Naive thymus-derived CD4-positive, alpha-beta T cell (primary cell): ENCODE results near the gene RABEP1. TPM values are rescaled to one million over a fixed set of nuclear protein-coding genes. Genes with fewer than 3 reads are reported as not detected.

Experiments used
- ATAC-seq: fragments of 150-1000 bp; cut with Tn5 transposase; 2 replicates; pipeline ENCODE4 v1.10.0; 2021; ENCODE audit warnings: mild to moderate bottlenecking, moderate library complexity
- CTCF ChIA-PET: fragments of 350-600 bp; sonication (Branson Sonifier 250); formaldehyde crosslinking; loops from one replicate; lab custom pipeline; 2021; ENCODE audit warnings: antibody characterized with exemption; lab: Charles Lee
- POLR2A ChIA-PET: fragments of 350-600 bp; sonication (Branson Sonifier 250); formaldehyde crosslinking; loops from one replicate; lab custom pipeline; 2021; ENCODE audit warnings: antibody characterized with exemption, inconsistent platforms; lab: Charles Lee
- DNase-seq, 9 donors: peaks; one replicate each; pipeline versions ENCODE4 v3.0.0 to v3.0.0-alpha.2; 2020 to 2022; ENCODE audit warnings: mixed read lengths in 1 of 9
- H3K27ac ChIP-seq: one replicate; pipeline ENCODE4 v1.7.0; 2013; ENCODE audit warnings: mild to moderate bottlenecking, low read depth, low read length, moderate library complexity
- H3K27me3 ChIP-seq, 2 donors: one replicate each; pipeline ENCODE4 v1.7.0; 2013; ENCODE audit warnings: low read length in 2 of 2, mild to moderate bottlenecking in 2 of 2, moderate library complexity in 2 of 2; ENCODE audit not compliant: control insufficient read depth in 2 of 2, insufficient read depth in 2 of 2
- H3K36me3 ChIP-seq, 3 experiments: 1 replicate in 2 of 3; 2 replicates in 1 of 3; pipeline ENCODE4 v1.7.0; 2013; ENCODE audit warnings: low read length in 3 of 3, mild to moderate bottlenecking in 3 of 3, moderate library complexity in 1 of 3; ENCODE audit not compliant: insufficient read depth in 3 of 3, control insufficient read depth in 2 of 3
- H3K4me1 ChIP-seq, 2 donors: one replicate each; pipeline ENCODE4 v1.7.0; 2013; ENCODE audit warnings: low read length in 2 of 2, mild to moderate bottlenecking in 2 of 2, moderate library complexity in 1 of 2; ENCODE audit not compliant: control insufficient read depth in 2 of 2, insufficient read depth in 2 of 2
- H3K4me3 ChIP-seq: 2 replicates; pipeline ENCODE4 v1.7.0; 2013; ENCODE audit warnings: mild to moderate bottlenecking, low read length
- H3K9me3 ChIP-seq, 3 experiments: 1 replicate in 2 of 3; 2 replicates in 1 of 3; pipeline ENCODE4 v1.7.0; 2013; ENCODE audit warnings: low read length in 3 of 3; ENCODE audit not compliant: control insufficient read depth in 2 of 3
- H3K27ac Mint-ChIP-seq, 9 donors: one replicate each; pipeline ENCODE4 v1.8.0; 2020 to 2022; ENCODE audit warnings: mixed read lengths in 9 of 9, mild to moderate bottlenecking in 8 of 9, moderate library complexity in 5 of 9, inconsistent platforms in 2 of 9
- H3K27me3 Mint-ChIP-seq, 5 donors: one replicate each; pipeline ENCODE4 v1.8.0; 2021 to 2022; ENCODE audit warnings: mixed read lengths in 5 of 5, mild to moderate bottlenecking in 1 of 5
- H3K36me3 Mint-ChIP-seq, 5 donors: one replicate each; pipeline ENCODE4 v1.8.0; 2020 to 2022; ENCODE audit warnings: mixed read lengths in 5 of 5, mild to moderate bottlenecking in 3 of 5, inconsistent platforms in 1 of 5
- H3K4me1 Mint-ChIP-seq, 7 donors: one replicate each; pipeline ENCODE4 v1.8.0; 2020 to 2022; ENCODE audit warnings: mixed read lengths in 7 of 7, mild to moderate bottlenecking in 3 of 7, inconsistent platforms in 1 of 7
- H3K4me3 Mint-ChIP-seq, 10 donors: one replicate each; pipeline ENCODE4 v1.8.0; 2020 to 2022; ENCODE audit warnings: mild to moderate bottlenecking in 10 of 10, mixed read lengths in 10 of 10, moderate library complexity in 6 of 10, inconsistent platforms in 2 of 10
- H3K9me3 Mint-ChIP-seq, 11 donors: one replicate each; pipeline ENCODE4 v1.8.0; 2020 to 2022; ENCODE audit warnings: mixed read lengths in 11 of 11, mild to moderate bottlenecking in 4 of 11, inconsistent platforms in 1 of 11, moderate library complexity in 1 of 11
- intact Hi-C, 2 donors: fragments of 100-400 bp; cut with micrococcal nuclease; formaldehyde crosslinking; loops; one replicate each; pipeline ENCODE4 v1.15.1; 2023
- polyA plus RNA-seq, 2 donors: library from polyadenylated mRNA; unstranded; fragments of 300-500 nt; fragmentation: Illumina TruSeq; gene quantifications; one replicate each; pipeline ENCODE4 v1.2.3, GENCODE V29; 2021
- total RNA-seq, 6 experiments: library from RNA in 5 of 6; stranded (reverse) in 5 of 6; gene quantifications; 1 replicate in 5 of 6; 2 replicates in 1 of 6; pipeline ENCODE4 v1.2.3 and lab custom pipeline; 2021 to 2026

RABEP1 gene
- total and polyA plus RNA-seq, 7 experiments from 2014 or later, result 26.2 to 58.5 (median 41.2) TPM

DNA sequence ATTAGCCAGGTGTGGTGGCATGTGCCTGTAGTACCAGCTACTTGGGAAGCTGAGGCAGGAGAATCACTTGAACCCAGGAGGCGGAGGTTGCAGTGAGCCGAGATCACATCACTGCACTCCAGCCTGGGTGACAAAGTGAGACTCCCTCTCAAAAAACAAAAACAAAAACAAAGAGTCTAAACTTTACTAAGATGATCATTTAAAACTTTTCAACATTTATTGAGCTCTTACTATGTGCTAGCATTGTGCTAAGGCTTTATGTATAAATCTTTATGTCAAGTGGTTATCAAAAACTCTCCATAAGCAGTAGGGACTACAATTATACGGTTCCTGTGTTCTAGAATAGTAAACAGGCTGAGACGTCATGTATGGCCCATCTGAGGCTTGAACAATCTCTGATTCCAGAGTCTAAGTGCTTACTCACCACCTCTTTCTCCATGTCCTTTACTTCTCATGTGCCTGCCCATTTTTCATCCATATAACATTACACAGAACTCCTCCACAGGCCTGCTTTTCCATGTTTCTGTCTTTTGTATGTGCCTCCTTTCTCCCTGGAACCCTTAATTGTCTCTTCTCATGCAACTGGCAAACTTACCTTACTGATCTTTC is 70.7 kb downstream of the RABEP1 start:
- intact Hi-C loops, result no loop called here
- no peak for DNase-seq
- Histone ChIP-seq H3K36me3 (peaks cover 12 to 78% (median 13%) of the 10 kb centered on the region in 3 experiments), H3K27me3 (no peaks in the 10 kb centered on the region), H3K4me1 (no peaks in the 10 kb centered on the region), H3K27ac (no peak overlapping the region), H3K4me3 (no peak overlapping the region), H3K9me3 (no peaks in the 10 kb centered on the region)
- ATAC-seq, result no peak
- ChIA-PET POLR2A (no interaction called here), CTCF (no interaction called here)
- no peak overlapping the region for H3K4me3 Mint-ChIP-seq
- no peaks in the 10 kb centered on the region for H3K27me3 Mint-ChIP-seq
- peaks cover 4 to 48% (median 16%) of the 10 kb centered on the region in 5 donors for H3K36me3 Mint-ChIP-seq
- peaks cover 0 to under 1% (median 0%) of the 10 kb centered on the region in 7 donors for H3K4me1 Mint-ChIP-seq
- peak overlapping the region in 7 of 9 donors; percentile 3 to 83 (median 39) for H3K27ac Mint-ChIP-seq
- H3K9me3 Mint-ChIP-seq, result peaks cover 0 to 2% (median 0%) of the 10 kb centered on the region in 11 donors

DNA sequence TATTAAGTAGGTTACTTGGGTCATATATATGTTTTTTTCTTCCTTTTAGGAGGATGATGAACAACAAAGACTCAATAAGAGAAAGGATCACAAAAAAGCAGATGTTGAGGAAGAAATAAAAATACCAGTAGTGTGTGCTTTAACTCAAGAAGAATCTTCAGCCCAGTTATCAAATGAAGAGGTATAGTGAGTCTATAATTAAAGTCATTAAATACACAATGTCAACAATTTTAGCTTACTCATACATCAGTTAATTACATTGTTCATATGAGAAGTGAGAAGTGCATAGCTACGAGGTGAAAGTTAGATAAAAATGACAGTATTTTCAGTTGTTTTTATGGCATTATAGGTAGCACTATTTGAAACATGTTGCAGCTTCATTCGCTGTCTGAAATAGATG is 72.2 kb downstream of the RABEP1 start:
- no peaks in the 10 kb centered on the region for H3K27me3 ChIP-seq
- H3K4me1 ChIP-seq, result no peaks in the 10 kb centered on the region
- no peaks in the 10 kb centered on the region for H3K9me3 ChIP-seq
- DNase-seq (no peak), ATAC-seq (no peak)
- no peak overlapping the region for H3K4me3 ChIP-seq
- Mint-ChIP-seq H3K4me3 (no peak overlapping the region), H3K4me1 (peaks cover 0 to 2% (median 0%) of the 10 kb centered on the region in 7 donors), H3K27ac (peak overlapping the region in 3 of 9 donors; percentile 22 to 41 (median 36)), H3K36me3 (peaks cover 0 to 43% (median 12%) of the 10 kb centered on the region in 5 donors), H3K27me3 (no peaks in the 10 kb centered on the region), H3K9me3 (peaks cover 0 to 3% (median 0%) of the 10 kb centered on the region in 11 donors)
- POLR2A ChIA-PET, result no interaction called here
- no peak overlapping the region for H3K27ac ChIP-seq
- H3K36me3 ChIP-seq, result peaks cover 6 to 75% (median 18%) of the 10 kb centered on the region in 3 experiments
- intact Hi-C loops, result no loop called here
- CTCF ChIA-PET, result no interaction called here

DNA sequence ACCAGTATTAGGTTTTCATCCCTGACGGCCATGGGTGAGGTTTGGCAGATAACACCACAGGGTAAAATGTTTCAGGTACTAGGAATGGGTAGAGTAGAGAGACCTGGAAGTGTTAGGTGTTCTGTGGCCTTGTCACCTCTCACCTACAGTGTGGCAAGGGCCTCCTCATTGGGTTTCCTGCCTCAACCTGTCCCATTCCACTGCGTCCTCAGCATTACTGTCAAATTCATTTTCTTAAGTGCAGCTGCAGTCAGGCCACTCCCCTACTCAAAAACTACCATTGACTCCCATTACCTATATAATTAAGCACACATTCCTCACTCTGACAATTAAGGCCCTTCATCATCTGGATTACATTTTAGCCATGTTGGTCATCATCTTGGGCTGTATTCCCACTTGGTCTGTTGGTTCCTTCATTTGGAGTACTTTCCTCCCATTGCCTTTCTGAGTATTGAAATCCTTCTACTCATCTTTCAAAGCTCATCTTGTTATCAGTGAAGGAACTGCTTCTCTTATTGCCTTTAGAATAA is 72.9 kb downstream of the RABEP1 start:
- Mint-ChIP-seq H3K9me3 (peaks cover 0 to 3% (median 0%) of the 10 kb centered on the region in 11 donors), H3K36me3 (peaks cover 0 to 44% (median 12%) of the 10 kb centered on the region in 5 donors), H3K4me1 (peaks cover 0 to 2% (median 0%) of the 10 kb centered on the region in 7 donors), H3K27me3 (no peaks in the 10 kb centered on the region), H3K4me3 (no peak overlapping the region), H3K27ac (peak overlapping the region in 2 of 9 donors; percentile 22 to 34)
- ATAC-seq, result no peak
- ChIA-PET POLR2A (no interaction called here), CTCF (interaction anchor here (0.5 kb wide), 1 partner anchor 21 kb away, joined by 3 read pairs; no protein-coding TSS in a partner anchor)
- DNase-seq, result no peak
- H3K9me3 ChIP-seq, result no peaks in the 10 kb centered on the region
- H3K4me1 ChIP-seq, result no peaks in the 10 kb centered on the region
- no peaks in the 10 kb centered on the region for H3K27me3 ChIP-seq
- H3K4me3 ChIP-seq, result no peak overlapping the region
- intact Hi-C loops, result no loop called here
- peaks cover 6 to 75% (median 18%) of the 10 kb centered on the region in 3 experiments for H3K36me3 ChIP-seq
- H3K27ac ChIP-seq, result no peak overlapping the region

DNA sequence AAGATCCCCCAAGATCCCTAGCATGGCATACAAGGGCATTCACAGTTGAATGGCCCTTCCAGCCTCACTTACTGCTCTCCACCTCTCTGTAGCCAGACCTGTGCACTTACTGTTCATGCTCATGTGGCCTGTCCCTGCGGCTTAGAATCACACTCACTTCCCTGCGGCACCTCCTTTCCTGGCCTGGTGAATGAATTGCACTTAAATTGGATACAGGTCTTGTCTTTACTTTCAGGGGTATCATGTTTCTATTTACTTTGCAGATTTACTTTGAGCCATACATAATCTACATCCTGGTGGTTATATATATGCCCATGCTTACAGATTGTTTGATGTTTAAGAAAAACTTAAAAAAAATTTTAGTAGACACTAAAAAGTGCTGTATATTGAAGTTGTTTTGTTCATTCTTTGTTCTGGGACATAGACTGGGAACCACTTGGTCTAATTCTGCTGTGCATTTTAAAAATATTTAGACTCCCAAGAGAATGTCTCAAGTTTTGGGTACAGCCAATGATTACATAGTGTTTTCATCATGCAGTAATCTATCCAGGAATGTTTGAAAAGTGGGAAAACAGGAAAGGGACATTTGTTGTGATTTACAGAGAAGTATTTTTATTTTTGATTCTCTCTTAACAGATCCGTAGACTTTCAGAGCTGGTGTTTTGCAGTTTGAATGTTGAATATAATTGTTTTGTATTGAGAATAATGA is 73.5 kb downstream of the RABEP1 start:
- Mint-ChIP-seq H3K4me1 (peaks cover 0 to 3% (median 0%) of the 10 kb centered on the region in 7 donors), H3K9me3 (peaks cover 0 to 3% (median 0%) of the 10 kb centered on the region in 11 donors), H3K4me3 (no peak overlapping the region), H3K27ac (peak overlapping the region in 3 of 9 donors; percentile 22 to 45 (median 34)), H3K36me3 (peaks cover 0 to 49% (median 13%) of the 10 kb centered on the region in 5 donors), H3K27me3 (no peaks in the 10 kb centered on the region)
- no peak overlapping the region for H3K27ac ChIP-seq
- no peaks in the 10 kb centered on the region for H3K9me3 ChIP-seq
- ChIA-PET CTCF (interaction anchor here (0.5 to 1.0 kb wide), 2 partner anchors 8 to 21 kb away, joined by 3 read pairs; no protein-coding TSS in a partner anchor), POLR2A (no interaction called here)
- H3K4me3 ChIP-seq, result no peak overlapping the region
- no peaks in the 10 kb centered on the region for H3K27me3 ChIP-seq
- no peak for ATAC-seq
- no peaks in the 10 kb centered on the region for H3K4me1 ChIP-seq
- peaks cover 8 to 74% (median 14%) of the 10 kb centered on the region in 3 experiments for H3K36me3 ChIP-seq
- DNase-seq, result no peak
- intact Hi-C loops, result no loop called here

DNA sequence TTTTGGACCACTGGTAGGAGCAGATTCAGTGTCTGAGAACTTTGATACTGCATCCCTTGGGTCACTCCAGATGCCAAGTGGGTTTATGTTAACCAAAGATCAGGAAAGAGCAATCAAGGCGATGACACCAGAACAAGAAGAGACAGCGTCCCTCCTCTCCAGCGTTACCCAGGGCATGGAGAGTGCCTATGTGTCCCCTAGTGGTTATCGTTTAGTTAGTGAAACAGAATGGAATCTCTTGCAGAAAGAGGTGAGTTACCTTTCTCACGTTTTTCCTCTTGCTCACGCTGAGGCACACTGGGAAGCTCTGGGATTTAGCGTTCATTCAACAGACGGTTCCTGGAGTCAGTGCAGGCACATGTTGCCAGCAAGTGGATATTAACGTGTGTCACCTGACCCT is 79.3 kb downstream of the RABEP1 start:
- intact Hi-C loops, result no loop called here
- Histone ChIP-seq H3K4me1 (no peaks in the 10 kb centered on the region), H3K9me3 (no peaks in the 10 kb centered on the region), H3K27ac (no peak overlapping the region), H3K36me3 (peaks cover 17 to 63% (median 27%) of the 10 kb centered on the region in 3 experiments), H3K4me3 (no peak overlapping the region), H3K27me3 (no peaks in the 10 kb centered on the region)
- H3K4me1 Mint-ChIP-seq, result peaks cover 0 to 4% (median 0%) of the 10 kb centered on the region in 7 donors
- ChIA-PET CTCF (interaction anchor here (0.6 kb wide), 1 partner anchor 138 kb away, joined by 3 read pairs; no protein-coding TSS in a partner anchor), POLR2A (no interaction called here)
- peak overlapping the region in 3 of 9 donors; percentile 28 to 40 (median 31) for H3K27ac Mint-ChIP-seq
- ATAC-seq (no peak), DNase-seq (no peak)
- peaks cover 0 to 3% (median 0%) of the 10 kb centered on the region in 11 donors for H3K9me3 Mint-ChIP-seq
- H3K36me3 Mint-ChIP-seq, result peaks cover 4 to 45% (median 13%) of the 10 kb centered on the region in 5 donors
- H3K4me3 Mint-ChIP-seq, result no peak overlapping the region
- no peaks in the 10 kb centered on the region for H3K27me3 Mint-ChIP-seq

DNA sequence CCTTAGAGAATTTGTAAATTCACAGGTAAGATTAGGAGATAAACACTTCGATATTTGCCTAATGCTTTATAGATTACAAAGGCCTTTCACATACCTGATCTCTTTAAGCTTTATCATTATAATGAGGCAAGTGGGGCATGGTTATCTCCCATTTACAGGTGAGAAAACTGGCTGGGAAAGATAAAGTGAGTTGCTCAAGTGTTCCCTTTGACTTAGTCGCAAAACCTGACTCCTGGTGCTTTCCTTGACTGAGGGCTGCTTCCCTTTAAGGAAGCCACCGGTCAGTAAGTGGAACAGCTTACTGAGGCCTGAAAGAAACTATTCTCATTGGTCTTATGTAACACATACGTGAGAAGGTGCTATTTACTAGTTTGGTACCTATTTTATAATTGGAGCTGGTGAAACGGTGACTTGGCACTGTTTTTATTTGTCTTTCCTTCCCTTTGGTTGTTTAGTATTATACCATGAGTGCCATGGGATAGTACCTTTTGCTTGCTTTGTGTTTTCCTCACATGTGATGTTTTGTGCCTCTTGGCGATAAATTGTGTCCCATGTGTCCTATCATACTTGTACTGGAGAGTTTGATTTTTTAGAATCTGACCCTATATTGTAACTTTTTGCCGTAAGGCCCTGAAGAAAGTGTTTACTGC is 80.2 kb downstream of the RABEP1 start:
- ChIA-PET POLR2A (no interaction called here), CTCF (interaction anchor here (0.6 kb wide), 1 partner anchor 137 kb away, joined by 3 read pairs; no protein-coding TSS in a partner anchor)
- Histone ChIP-seq H3K27me3 (no peaks in the 10 kb centered on the region), H3K4me1 (no peaks in the 10 kb centered on the region), H3K9me3 (no peaks in the 10 kb centered on the region), H3K36me3 (peaks cover 17 to 67% (median 27%) of the 10 kb centered on the region in 3 experiments), H3K4me3 (no peak overlapping the region), H3K27ac (no peak overlapping the region)
- Mint-ChIP-seq H3K4me3 (no peak overlapping the region), H3K36me3 (peaks cover 4 to 45% (median 13%) of the 10 kb centered on the region in 5 donors), H3K27ac (peak overlapping the region in 2 of 9 donors; percentile 14 to 76), H3K9me3 (peaks cover 0 to 3% (median 0%) of the 10 kb centered on the region in 11 donors), H3K27me3 (no peaks in the 10 kb centered on the region), H3K4me1 (peaks cover 0 to 4% (median 0%) of the 10 kb centered on the region in 7 donors)
- intact Hi-C loops, result no loop called here
- no peak for ATAC-seq
- DNase-seq, result no peak
